Sigmoid colon (tissue), 7 donors: Measurements from ENCODE around the gene FMO1. TPM values are rescaled to one million over a fixed set of nuclear protein-coding genes. Genes with fewer than 3 reads are reported as not detected.

Experiments used
- DNase-seq: peaks from one replicate; pipeline ENCODE4 v3.0.0-alpha.2; 2019
- H3K27ac ChIP-seq, 4 donors: fragments of 200-600 bp; sonication (generic); one replicate each; pipeline ENCODE4 v1.5.1; 2016 to 2019; ENCODE audit warnings: mild to moderate bottlenecking in 1 of 4
- H3K27me3 ChIP-seq, 3 donors: fragments of 200-600 bp; sonication (generic); one replicate each; pipeline ENCODE4 v1.5.1; 2019; ENCODE audit warnings: mild to moderate bottlenecking in 1 of 3
- H3K36me3 ChIP-seq, 4 donors: fragments of 200-600 bp; sonication (generic); one replicate each; pipeline ENCODE4 v1.5.1; 2016 to 2019
- H3K4me1 ChIP-seq, 4 donors: fragments of 200-600 bp; sonication (generic); one replicate each; pipeline ENCODE4 v1.5.1; 2017 to 2019
- H3K4me3 ChIP-seq, 4 donors: fragments of 200-600 bp; sonication (generic); one replicate each; pipeline ENCODE4 v1.5.1; 2017 to 2019; ENCODE audit warnings: mild to moderate bottlenecking in 2 of 4, moderate library complexity in 1 of 4
- H3K9me3 ChIP-seq, 4 donors: fragments of 200-600 bp in 3 of 4; sonication (generic) in 3 of 4; one replicate each; pipeline versions ENCODE4 v1.5.1 to v1.6.1; 2013 to 2019
- CTCF ChIP-seq, 4 experiments: fragments of 450-650 bp in 3 of 4; fragments of 200-600 bp in 1 of 4; IDR thresholded peaks; one replicate each; pipeline ENCODE4 v1.5.1; 2016 to 2019; ENCODE audit warnings: antibody characterized with exemption in 4 of 4, mild to moderate bottlenecking in 3 of 4, moderate library complexity in 2 of 4
- EP300 ChIP-seq, 4 donors: sonication (generic); formaldehyde crosslinking; IDR thresholded peaks; one replicate each; pipeline ENCODE4 v1.6.1; 2017; ENCODE audit warnings: antibody characterized with exemption in 4 of 4
- POLR2A ChIP-seq, 2 donors: fragments of 450-650 bp; IDR thresholded peaks; one replicate each; pipeline ENCODE4 v1.6.1; 2016; ENCODE audit warnings: antibody characterized with exemption in 2 of 2, mild to moderate bottlenecking in 2 of 2, moderate library complexity in 2 of 2
- POLR2AphosphoS5 ChIP-seq, 4 donors: sonication (generic); formaldehyde crosslinking; IDR thresholded peaks; one replicate each; pipeline ENCODE4 v1.6.1; 2017; ENCODE audit warnings: antibody characterized with exemption in 4 of 4
- WGBS, 2 donors: extraction: QIAGEN DNeasy Blood & Tissue Kit; methylation state at CpG; one replicate each; pipeline ENCODE4 v1.1.7; 2013; 5-methylcytosine and 5-hydroxymethylcytosine counted together
- intact Hi-C: fragments of 100-400 bp; cut with DNase I; formaldehyde crosslinking; loops from one replicate; pipeline ENCODE4 v1.15.1; 2023
- polyA plus RNA-seq, 3 donors: library from polyadenylated mRNA; stranded (reverse); fragments of 200-250 nt; gene quantifications; one replicate each; pipeline ENCODE4 v1.2.3, GENCODE V29; 2013
- total RNA-seq, 4 donors: library from RNA; depleted of rRNA; stranded (reverse); fragments of >200 nt; gene quantifications; one replicate each; pipeline ENCODE4 v1.1.0, GENCODE V29; 2016
- donor health status: healthy with polysubstance abuse.
- donor health status: Bipolar disorder and iron deficiency.
- donor health status: healthy.

The FMO1 gene
- total and polyA plus RNA-seq, 7 donors, result 0.26 to 0.82 (median 0.36) TPM; not detected in 2

GRCh38 chr1:171310661-171311087 is 62.4 kb downstream of the FMO1 start:
- Histone ChIP-seq H3K36me3 (no peaks in the 10 kb centered on the region), H3K27me3 (no peaks in the 10 kb centered on the region), H3K4me3 (no peak overlapping the region), H3K4me1 (peaks cover 0 to 13% (median 8%) of the 10 kb centered on the region in 4 donors), H3K9me3 (no peaks in the 10 kb centered on the region), H3K27ac (no peak overlapping the region)
- WGBS, 2 donors, result 76 to 88% methylated on average over 3 of the region's 3 CpGs
- no peak for DNase-seq
- intact Hi-C loops, result loop anchor here (10.0 kb wide), 2 partner anchors 776 to 1236 kb away; partner anchors contain the start of genes GORAB and KIFAP3
- TF ChIP-seq POLR2A (IDR thresholded peaks at IDR 0.05), result no peak
- TF ChIP-seq EP300 (IDR thresholded peaks at IDR 0.05), result no peak
- TF ChIP-seq CTCF (IDR thresholded peaks at IDR 0.05), result no peak
- TF ChIP-seq POLR2AphosphoS5 (IDR thresholded peaks at IDR 0.05), result no peak

GRCh38 chr1:171311771-171312558 is 63.7 kb downstream of the FMO1 start:
- H3K9me3 ChIP-seq, result no peaks in the 10 kb centered on the region
- no peaks in the 10 kb centered on the region for H3K27me3 ChIP-seq
- no peak overlapping the region for H3K4me3 ChIP-seq
- H3K4me1 ChIP-seq, result peaks cover 0 to 13% (median 8%) of the 10 kb centered on the region in 4 donors
- TF ChIP-seq CTCF (IDR thresholded peaks at IDR 0.05) (no peak), POLR2A (IDR thresholded peaks at IDR 0.05) (no peak), POLR2AphosphoS5 (IDR thresholded peaks at IDR 0.05) (no peak), EP300 (IDR thresholded peaks at IDR 0.05) (no peak)
- no peak overlapping the region for H3K27ac ChIP-seq
- intact Hi-C loops, result loop anchor here (10.0 kb wide), 2 partner anchors 777 to 1237 kb away; partner anchors contain the start of genes GORAB and KIFAP3
- no peaks in the 10 kb centered on the region for H3K36me3 ChIP-seq
- WGBS, 2 donors, result 88% methylated on average over 8 of the region's 8 CpGs
- no peak for DNase-seq

GRCh38 chr1:171313319-171313834 is 65.1 kb downstream of the FMO1 start:
- 9 to 11% methylated on average over 1 of the region's 1 CpG for WGBS, 2 donors
- Histone ChIP-seq H3K27ac (peak overlapping the region; percentile 52 to 78 (median 66)), H3K9me3 (no peaks in the 10 kb centered on the region), H3K27me3 (no peaks in the 10 kb centered on the region), H3K36me3 (no peaks in the 10 kb centered on the region), H3K4me1 (peaks cover 0 to 13% (median 8%) of the 10 kb centered on the region in 4 donors), H3K4me3 (peak overlapping the region in 2 of 4 donors; percentile 15 to 33)
- intact Hi-C loops, result loop anchor here (10.0 kb wide), 2 partner anchors 779 to 1239 kb away; partner anchors contain the start of genes GORAB and KIFAP3
- TF ChIP-seq POLR2A (IDR thresholded peaks at IDR 0.05) (no peak), EP300 (IDR thresholded peaks at IDR 0.05) (no peak), CTCF (IDR thresholded peaks at IDR 0.05) (no peak), POLR2AphosphoS5 (IDR thresholded peaks at IDR 0.05) (no peak)
- no peak for DNase-seq

- peak within 1 kb of the TSS; percentile 60 to 78 (median 68) for H3K27ac ChIP-seq
- intact Hi-C loops, result loop anchor here (2.0 to 10.0 kb wide), 4 partner anchors 69 to 1239 kb away; partner anchors contain the start of genes GORAB and KIFAP3
- H3K4me3 ChIP-seq, result peak within 1 kb of the TSS in 3 of 4 donors; percentile 15 to 37 (median 33)
- H3K27me3 ChIP-seq, result no peaks in the 10 kb centered on the region
- H3K36me3 ChIP-seq, result peaks cover 0 to 2% (median under 1%) of the 10 kb centered on the region in 4 donors
- DNase-seq, result peak; percentile 96
- WGBS, 2 donors, result 0 to 1% methylated on average over 10 of the region's 10 CpGs
- H3K4me1 ChIP-seq, result peaks cover 0 to 13% (median 8%) of the 10 kb centered on the region in 4 donors
- H3K9me3 ChIP-seq, result no peaks in the 10 kb centered on the region
- peak; percentile 68 to 88 (median 75) for TF ChIP-seq POLR2AphosphoS5 (IDR thresholded peaks at IDR 0.05)
- peak in 2 of 4 donors; percentile 39 to 61 for TF ChIP-seq EP300 (IDR thresholded peaks at IDR 0.05)
- peak; percentile 28 to 77 (median 62) for TF ChIP-seq CTCF (IDR thresholded peaks at IDR 0.05)
- TF ChIP-seq POLR2A (IDR thresholded peaks at IDR 0.05), result no peak
These were observed 65.6 kb downstream of the FMO1 start, which contains the start of gene FMO4 for GRCh38 chr1:171313835-171314320. Gene FMO4, plus strand, starts transcription at chr1:171314183. Its CDS starts 5,643 bp downstream, at chr1:171319826.
